ENCODE data around the gene AGAP3.

The AGAP3 gene

GRCh38 chr7:151138153-151138851 lies 52.0 kb downstream of the AGAP3 start:
- no peak for DNase-seq

- no peak for DNase-seq
These were observed 53.0 kb downstream of the AGAP3 start for GRCh38 chr7:151139071-151139790.

GRCh38 chr7:151139791-151140190 lies 53.5 kb downstream of the AGAP3 start:
- no peak for DNase-seq

GRCh38 chr7:151140826-151141225 lies 54.6 kb downstream of the AGAP3 start:
- DNase-seq = no peak

GRCh38 chr7:151141311-151141854 lies 55.1 kb downstream of the AGAP3 start:
- no peak for DNase-seq

GRCh38 chr7:151141855-151142685 lies 55.8 kb downstream of the AGAP3 start:
- no peak for DNase-seq

GRCh38 chr7:151142686-151143040 lies 56.4 kb downstream of the AGAP3 start:
- DNase-seq = no peak

GRCh38 chr7:151143261-151144015 lies 57.2 kb downstream of the AGAP3 start:
- no peak for DNase-seq

- no peak for DNase-seq
These were observed 58.1 kb downstream of the AGAP3 start for GRCh38 chr7:151144387-151144786.

- DNase-seq = no peak
These were observed 60.5 kb downstream of the AGAP3 start for GRCh38 chr7:151146761-151147160.

- DNase-seq = no peak
These were observed 62.3 kb downstream of the AGAP3 start for GRCh38 chr7:151148319-151149259.

- DNase-seq = no peak
These were observed 64.1 kb downstream of the AGAP3 start for GRCh38 chr7:151150388-151150787.

- DNase-seq = no peak
These were observed 66.6 kb downstream of the AGAP3 start for GRCh38 chr7:151152643-151153513.

GRCh38 chr7:151157645-151158329 lies 71.5 kb downstream of the AGAP3 start:
- no peak for DNase-seq

- no peak for DNase-seq
These were observed 75.5 kb downstream of the AGAP3 start for GRCh38 chr7:151161757-151162156.

GRCh38 chr7:151166629-151167196 lies 80.4 kb downstream of the AGAP3 start:
- DNase-seq = no peak

- DNase-seq = no peak
These were observed 81.1 kb downstream of the AGAP3 start, which contains the start of gene GBX1 for GRCh38 chr7:151167197-151167961. Gene GBX1, minus strand, starts transcription at chr7:151167694. Its CDS starts 146 bp downstream, at chr7:151167548.

- peak; percentile 52 for DNase-seq
These were observed 81.9 kb downstream of the AGAP3 start for GRCh38 chr7:151168003-151168786.
